Omental fat pad (tissue), 4 donors: ENCODE results near the gene SLC44A3. TPM values are rescaled to one million over a fixed set of nuclear protein-coding genes. Genes with fewer than 3 reads are reported as not detected.
A peak's percentile ranks its signal among the peaks of the same experiment; 100 is the strongest.

Experiments used
- ATAC-seq: fragments of 150-250 bp; one replicate; pipeline ENCODE4 v1.9.1; 2016; ENCODE audit warnings: mild to moderate bottlenecking, moderate library complexity; ENCODE audit not compliant: low FRiP score
- DNase-seq: peaks from one replicate; pipeline ENCODE4 v3.0.0-alpha.2; 2019; ENCODE audit warnings: low spot score
- CTCF ChIP-seq, 3 donors: fragments of 450-650 bp; IDR thresholded peaks; one replicate each; pipeline ENCODE4 v1.5.1; 2016 to 2017; ENCODE audit warnings: antibody characterized with exemption in 3 of 3, mild to moderate bottlenecking in 3 of 3, moderate library complexity in 2 of 3
- total RNA-seq, 4 donors: library from RNA; depleted of rRNA; stranded (reverse); fragments of >200 nt; gene quantifications; one replicate each; pipeline ENCODE4 v1.1.0, GENCODE V29; 2016

Gene SLC44A3
- total RNA-seq, 4 donors from 2014 or later: 1.3 to 1.9 (median 1.4) TPM

- ATAC-seq (no peak), DNase-seq (no peak)
- TF ChIP-seq CTCF (IDR thresholded peaks at IDR 0.05): no peak
Measured at GRCh38 chr1:94919241-94920030, 99.3 kb downstream of the SLC44A3 start.

GRCh38 chr1:94920061-94920460, 99.9 kb downstream of the SLC44A3 start:
- ATAC-seq: no peak
- DNase-seq: no peak
- no peak for TF ChIP-seq CTCF (IDR thresholded peaks at IDR 0.05)

- TF ChIP-seq CTCF (IDR thresholded peaks at IDR 0.05): no peak
- ATAC-seq (no peak), DNase-seq (no peak)
Measured at GRCh38 chr1:94921977-94922376, 101.8 kb downstream of the SLC44A3 start.

- no peak for ATAC-seq
- TF ChIP-seq CTCF (IDR thresholded peaks at IDR 0.05): no peak
- no peak for DNase-seq
Measured at GRCh38 chr1:94922761-94923331, 102.7 kb downstream of the SLC44A3 start.

GRCh38 chr1:94925004-94925403, 104.8 kb downstream of the SLC44A3 start:
- ATAC-seq (no peak), DNase-seq (no peak)
- no peak for TF ChIP-seq CTCF (IDR thresholded peaks at IDR 0.05)

GRCh38 chr1:94925561-94926125, 105.5 kb downstream of the SLC44A3 start:
- TF ChIP-seq CTCF (IDR thresholded peaks at IDR 0.05): no peak
- ATAC-seq (peak; percentile 30), DNase-seq (peak; percentile 39)
